ENCODE results near the gene SYNJ2. TPM values are rescaled to one million over a fixed set of nuclear protein-coding genes. Genes with fewer than 3 reads are reported as not detected.
A peak's percentile ranks its signal among the peaks of the same experiment; 100 is the strongest.
"Not testable (repeated sequence)": the region's sequence is repeated elsewhere in the genome, so short reads cannot be mapped to it uniquely, and the experiment has no call there.

Gene SYNJ2
- 7.5 TPM for total RNA-seq
- long read RNA-seq, partial matches to known transcripts = 5 of 12 reads
- long read RNA-seq, other reads (novel, unspliced or antisense) = 6 of 12 reads

GRCh38 chr6:157981395-157982101 is at the start of gene SYNJ2:
Gene SYNJ2 (plus strand): TSS chr6:157981863. CDS start chr6:157981962, 99 bp downstream.
- DNase-seq (ENCODE audit: low spot score) = peak; percentile 94

GRCh38 chr6:157935786-157936185 is 45.9 kb upstream of the SYNJ2 start:
- no peak for DNase-seq (ENCODE audit: low spot score)

- no peak for DNase-seq (ENCODE audit: low spot score)
Measured at GRCh38 chr6:157937318-157937717, 44.3 kb upstream of the SYNJ2 start.

GRCh38 chr6:157937916-157938315 is 43.7 kb upstream of the SYNJ2 start:
- DNase-seq (ENCODE audit: low spot score) = no peak

GRCh38 chr6:157940375-157941036 is 41.2 kb upstream of the SYNJ2 start:
- not testable (repeated sequence) for DNase-seq (ENCODE audit: low spot score)

GRCh38 chr6:157941101-157941863 is 40.4 kb upstream of the SYNJ2 start:
- DNase-seq (ENCODE audit: low spot score) = no peak

- DNase-seq (ENCODE audit: low spot score) = no peak
Measured at GRCh38 chr6:157942351-157942750, 39.3 kb upstream of the SYNJ2 start.

- DNase-seq (ENCODE audit: low spot score) = no peak
Measured at GRCh38 chr6:157943249-157943963, 38.3 kb upstream of the SYNJ2 start.

- no peak for DNase-seq (ENCODE audit: low spot score)
Measured at GRCh38 chr6:157943964-157944283, 37.7 kb upstream of the SYNJ2 start.

- DNase-seq (ENCODE audit: low spot score) = no peak
Measured at GRCh38 chr6:157944983-157945931, 36.4 kb upstream of the SYNJ2 start.

GRCh38 chr6:157946053-157946617 is 35.5 kb upstream of the SYNJ2 start:
- DNase-seq (ENCODE audit: low spot score) = no peak

- no peak for DNase-seq (ENCODE audit: low spot score)
Measured at GRCh38 chr6:157946865-157947532, 34.7 kb upstream of the SYNJ2 start.

- not testable (repeated sequence) for DNase-seq (ENCODE audit: low spot score)
Measured at GRCh38 chr6:157950899-157951298, 30.8 kb upstream of the SYNJ2 start.

- no peak for DNase-seq (ENCODE audit: low spot score)
Measured at GRCh38 chr6:157951828-157952227, 29.8 kb upstream of the SYNJ2 start.

GRCh38 chr6:157952861-157953351 is 28.8 kb upstream of the SYNJ2 start:
- no peak for DNase-seq (ENCODE audit: low spot score)

- no peak for DNase-seq (ENCODE audit: low spot score)
Measured at GRCh38 chr6:157953580-157954091, 28.0 kb upstream of the SYNJ2 start.

- DNase-seq (ENCODE audit: low spot score) = no peak
Measured at GRCh38 chr6:157954150-157955117, 27.2 kb upstream of the SYNJ2 start.

- DNase-seq (ENCODE audit: low spot score) = no peak
Measured at GRCh38 chr6:157955675-157956074, 26.0 kb upstream of the SYNJ2 start.

All from mesenteric fat pad (tissue), 1 donor.